ENCODE data around the gene CAPN12. TPM values are rescaled to one million over a fixed set of nuclear protein-coding genes. Genes with fewer than 3 reads are reported as not detected.
"Not testable (repeated sequence)": the region's sequence is repeated elsewhere in the genome, so short reads cannot be mapped to it uniquely, and the experiment has no call there.

The CAPN12 gene
- polyA plus RNA-seq, 1 donor (not counting 4 experiments of a cell fraction or from before 2014, with no cell fraction given): 5.6 TPM

DNA sequence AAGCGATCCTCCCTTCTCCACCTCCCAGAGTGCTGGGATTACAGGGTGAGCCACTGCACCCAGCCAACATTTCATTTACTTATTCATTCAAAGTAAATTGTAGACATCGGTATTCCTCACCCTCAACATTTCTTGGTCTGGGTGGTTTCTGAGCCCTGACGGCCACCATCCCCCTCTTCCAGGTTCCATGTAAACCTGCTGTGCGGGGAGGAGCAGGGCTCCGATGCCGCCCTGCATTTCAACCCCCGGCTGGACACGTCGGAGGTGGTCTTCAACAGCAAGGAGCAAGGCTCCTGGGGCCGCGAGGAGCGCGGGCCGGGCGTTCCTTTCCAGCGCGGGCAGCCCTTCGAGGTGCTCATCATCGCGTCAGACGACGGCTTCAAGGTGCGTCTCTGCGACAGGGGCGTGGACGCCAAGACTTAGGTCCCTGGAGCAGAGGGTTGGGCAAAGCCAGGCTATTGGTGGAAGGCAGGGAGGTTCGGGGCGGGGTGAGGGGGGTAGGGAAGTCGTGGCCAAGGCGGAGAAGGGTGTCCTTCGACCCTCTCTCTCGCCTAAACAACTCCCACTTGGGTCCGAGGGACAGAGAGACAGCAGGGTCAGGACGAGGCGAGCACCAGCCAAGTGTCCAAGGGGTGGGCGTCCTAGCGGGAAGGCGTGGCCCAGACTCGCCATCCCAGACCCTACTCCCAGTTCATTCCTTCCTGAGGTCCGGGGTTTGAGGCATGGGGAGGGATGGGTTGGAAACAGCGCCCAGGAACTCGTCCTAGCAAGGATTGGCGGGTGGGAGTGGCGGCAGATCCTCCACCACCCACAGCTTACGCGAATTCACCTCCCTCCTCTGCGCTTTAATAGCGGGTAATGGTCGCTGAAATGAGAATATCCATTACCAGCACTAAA lies 46.5 kb upstream of the CAPN12 start:
- FAIRE-seq; H3K9me3 ChIP-seq (ENCODE audit: control insufficient read depth, low read depth, low read length); H3K27ac ChIP-seq (ENCODE audit: control insufficient read depth, insufficient read depth, low read length); dilution Hi-C loops (cut with MboI; ENCODE audit: extremely low pct_ligation_motif_present, low sequenced_read_pairs); H2AFZ ChIP-seq (ENCODE audit: control insufficient read depth, low read length); H4K20me1 ChIP-seq (ENCODE audit: control insufficient read depth, extremely low read depth, insufficient read depth, low read length); H3K27me3 ChIP-seq (ENCODE audit: control insufficient read depth, extremely low read depth, insufficient read depth, low read length); DNase-seq (ENCODE audit: low read depth, low spot score); H3K9me1 ChIP-seq (ENCODE audit: control insufficient read depth, extremely low read depth, insufficient read depth, low read length); H3K9ac ChIP-seq (ENCODE audit: control insufficient read depth, extremely low read depth, insufficient read depth, low read length); H3K79me2 ChIP-seq (ENCODE audit: control insufficient read depth, insufficient read depth, low read length); H3K36me3 ChIP-seq (ENCODE audit: control insufficient read depth in 2 of 2, extremely low read depth in 1 of 2, insufficient read depth in 2 of 2, low read length in 2 of 2): not testable (repeated sequence)
- peak overlapping the region in 1 of 3 experiments; percentile 34 for H3K4me3 ChIP-seq (ENCODE audit: control insufficient read depth in 2 of 3, extremely low read depth in 1 of 3, insufficient read depth in 2 of 3, low read depth in 1 of 3, low read length in 3 of 3)
- peaks cover 37% of the 10 kb centered on the region for H3K4me1 ChIP-seq (ENCODE audit: control insufficient read depth, extremely low read depth, insufficient read depth, low read length)
- H3K4me2 ChIP-seq (ENCODE audit: control insufficient read depth, extremely low read depth, insufficient read depth, low read depth, low read length): peak overlapping the region; percentile 52

DNA sequence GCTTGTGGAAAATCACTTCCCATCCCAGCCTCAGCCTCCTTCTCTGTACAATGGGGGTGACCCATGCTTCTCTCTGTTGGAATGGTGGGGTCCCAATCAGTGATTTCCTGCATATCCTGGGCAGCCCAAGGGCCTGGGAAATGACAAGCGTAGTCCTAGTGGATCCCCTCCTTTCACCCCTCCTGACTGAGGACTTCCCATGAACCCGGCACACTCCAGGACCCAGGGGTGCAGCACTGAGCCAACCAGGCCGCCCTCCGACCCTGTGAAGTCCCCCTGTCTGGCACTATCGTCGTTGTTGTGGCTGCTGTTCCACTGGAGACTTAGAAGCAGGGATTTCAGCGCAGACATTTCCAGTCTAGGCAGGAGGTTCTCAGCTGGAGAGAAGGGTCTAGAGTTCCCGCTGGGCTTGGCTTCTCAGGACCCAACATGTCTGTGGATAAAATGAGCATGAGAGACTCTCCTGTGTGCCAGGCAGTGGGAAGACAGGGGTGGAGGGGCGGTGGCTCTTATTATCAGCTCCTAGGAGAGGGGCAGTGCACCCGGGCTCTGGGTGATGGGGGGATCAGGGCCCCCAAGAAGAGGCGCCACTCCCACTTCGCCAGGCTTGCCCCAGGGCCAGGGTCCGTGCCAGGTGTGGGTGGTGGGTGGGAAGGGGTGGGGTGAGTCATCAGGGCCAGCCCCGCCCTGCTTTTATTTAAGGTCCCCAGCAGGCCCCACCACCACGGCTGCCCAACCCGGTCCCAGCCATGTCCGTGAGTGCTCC lies 44.4 kb upstream of the CAPN12 start, which contains the start of gene LGALS7B:
LGALS7B (plus strand) TSS at position 723 of the 766 bp plus-strand sequence; CDS start at position 750, 27 bp downstream.
- peaks cover 1% of the 10 kb centered on the region for H3K79me2 ChIP-seq (ENCODE audit: control insufficient read depth, insufficient read depth, low read length)
- no peaks in the 10 kb centered on the region for H3K27me3 ChIP-seq (ENCODE audit: control insufficient read depth, extremely low read depth, insufficient read depth, low read length)
- H3K9ac ChIP-seq (ENCODE audit: control insufficient read depth, extremely low read depth, insufficient read depth, low read length): peak within 1 kb of the TSS; percentile 74
- peak within 1 kb of the TSS; percentile 76 for H2AFZ ChIP-seq (ENCODE audit: control insufficient read depth, low read length)
- FAIRE-seq (peak; percentile 57), DNase-seq (ENCODE audit: low read depth, low spot score) (no peak)
- H3K4me3 ChIP-seq (ENCODE audit: control insufficient read depth in 2 of 3, extremely low read depth in 1 of 3, insufficient read depth in 2 of 3, low read depth in 1 of 3, low read length in 3 of 3): peak within 1 kb of the TSS; percentile 34 to 62 (median 38)
- no peaks in the 10 kb centered on the region for H3K9me1 ChIP-seq (ENCODE audit: control insufficient read depth, extremely low read depth, insufficient read depth, low read length)
- dilution Hi-C loops (cut with MboI; ENCODE audit: extremely low pct_ligation_motif_present, low sequenced_read_pairs): no loop called here
- no peaks in the 10 kb centered on the region for H4K20me1 ChIP-seq (ENCODE audit: control insufficient read depth, extremely low read depth, insufficient read depth, low read length)
- peak within 1 kb of the TSS; percentile 76 for H3K27ac ChIP-seq (ENCODE audit: control insufficient read depth, insufficient read depth, low read length)
- no peak for TF ChIP-seq EZH2 (IDR thresholded peaks at IDR 0.05; ENCODE audit: low read length)
- TF ChIP-seq, protein P1, sequence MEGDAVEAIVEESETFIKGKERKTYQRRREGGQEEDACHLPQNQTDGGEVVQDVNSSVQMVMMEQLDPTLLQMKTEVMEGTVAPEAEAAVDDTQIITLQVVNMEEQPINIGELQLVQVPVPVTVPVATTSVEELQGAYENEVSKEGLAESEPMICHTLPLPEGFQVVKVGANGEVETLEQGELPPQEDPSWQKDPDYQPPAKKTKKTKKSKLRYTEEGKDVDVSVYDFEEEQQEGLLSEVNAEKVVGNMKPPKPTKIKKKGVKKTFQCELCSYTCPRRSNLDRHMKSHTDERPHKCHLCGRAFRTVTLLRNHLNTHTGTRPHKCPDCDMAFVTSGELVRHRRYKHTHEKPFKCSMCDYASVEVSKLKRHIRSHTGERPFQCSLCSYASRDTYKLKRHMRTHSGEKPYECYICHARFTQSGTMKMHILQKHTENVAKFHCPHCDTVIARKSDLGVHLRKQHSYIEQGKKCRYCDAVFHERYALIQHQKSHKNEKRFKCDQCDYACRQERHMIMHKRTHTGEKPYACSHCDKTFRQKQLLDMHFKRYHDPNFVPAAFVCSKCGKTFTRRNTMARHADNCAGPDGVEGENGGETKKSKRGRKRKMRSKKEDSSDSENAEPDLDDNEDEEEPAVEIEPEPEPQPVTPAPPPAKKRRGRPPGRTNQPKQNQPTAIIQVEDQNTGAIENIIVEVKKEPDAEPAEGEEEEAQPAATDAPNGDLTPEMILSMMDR (optimal IDR thresholded peaks at IDR 0.05 in 1 of 3, IDR thresholded peaks at IDR 0.05 in 1 of 3, conservative IDR thresholded peaks at IDR 0.05 in 1 of 3; ENCODE audit: extremely low read depth in 1 of 3, insufficient read depth in 2 of 3, low read length in 3 of 3): no peak
- H3K36me3 ChIP-seq (ENCODE audit: control insufficient read depth in 2 of 2, extremely low read depth in 1 of 2, insufficient read depth in 2 of 2, low read length in 2 of 2): no peaks in the 10 kb centered on the region
- H3K4me2 ChIP-seq (ENCODE audit: control insufficient read depth, extremely low read depth, insufficient read depth, low read depth, low read length): peak within 1 kb of the TSS; percentile 90
- H3K4me1 ChIP-seq (ENCODE audit: control insufficient read depth, extremely low read depth, insufficient read depth, low read length): peaks cover 32% of the 10 kb centered on the region
- no peaks in the 10 kb centered on the region for H3K9me3 ChIP-seq (ENCODE audit: control insufficient read depth, low read depth, low read length)
